SJCRH30 (cell line): ENCODE results near the gene WDR26. TPM values are rescaled to one million over a fixed set of nuclear protein-coding genes. Genes with fewer than 3 reads are reported as not detected.

Source experiments
- DNase-seq, 2 experiments: peaks; one replicate each; pipeline ENCODE4 v3.0.0-alpha.2; 2015 to 2020
- H3K27ac ChIP-seq: fragments of 250-450 bp; sonication (Bioruptor Pico); 2 replicates; pipeline ENCODE4 v1.5.1; 2020; ENCODE audit warnings: mild to moderate bottlenecking, moderate library complexity
- H3K27me3 ChIP-seq: fragments of 250-450 bp; sonication (Bioruptor Pico); 2 replicates; pipeline ENCODE4 v1.5.1; 2020; ENCODE audit warnings: mild to moderate bottlenecking, moderate library complexity
- H3K36me3 ChIP-seq: fragments of 250-450 bp; sonication (Bioruptor Pico); 2 replicates; pipeline ENCODE4 v1.5.1; 2020; ENCODE audit warnings: mild to moderate bottlenecking, moderate library complexity
- H3K4me1 ChIP-seq: fragments of 250-450 bp; sonication (Bioruptor Pico); 2 replicates; pipeline ENCODE4 v1.5.1; 2020; ENCODE audit warnings: mild to moderate bottlenecking, moderate library complexity
- H3K4me3 ChIP-seq: fragments of 250-450 bp; sonication (Bioruptor Pico); 2 replicates; pipeline ENCODE4 v1.5.1; 2020; ENCODE audit warnings: mild to moderate bottlenecking, moderate library complexity
- H3K9me3 ChIP-seq: fragments of 250-450 bp; sonication (Bioruptor Pico); replicated peaks from 2 replicates; pipeline ENCODE4 v1.5.1; 2020; ENCODE audit warnings: mild to moderate bottlenecking, moderate library complexity
- total RNA-seq: library from RNA; depleted of rRNA; stranded (reverse); fragments of >200 nt; shearing (Covaris generic); gene quantifications from 2 replicates; pipeline ENCODE4 v1.2.3, GENCODE V29; 2014

The WDR26 gene
- total RNA-seq, 1 experiment from 2014 or later: 40.0 TPM

DNA sequence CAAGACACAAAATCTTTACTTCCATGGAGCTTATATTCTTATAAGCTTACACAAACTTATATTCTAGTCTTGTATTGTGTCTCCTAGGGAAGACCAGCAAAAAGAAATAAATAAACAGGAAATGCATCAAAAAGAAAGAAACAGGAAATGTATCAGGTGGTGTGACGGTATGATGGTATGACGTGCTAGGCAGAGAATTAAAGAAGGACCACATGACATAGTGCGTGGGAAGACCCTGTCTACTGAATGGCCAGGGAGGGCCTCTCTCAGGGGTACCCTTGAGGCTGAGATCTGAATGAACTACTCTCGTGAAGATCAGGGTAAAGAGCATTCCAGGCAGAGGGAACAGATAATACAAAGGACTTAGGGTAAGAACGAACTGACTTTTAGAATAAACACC lies 15.6 kb upstream of the WDR26 start:
- no peaks in the 10 kb centered on the region for H3K9me3 ChIP-seq
- no peak for DNase-seq
- no peaks in the 10 kb centered on the region for H3K36me3 ChIP-seq
- no peak overlapping the region for H3K4me3 ChIP-seq
- H3K4me1 ChIP-seq: no peaks in the 10 kb centered on the region
- no peaks in the 10 kb centered on the region for H3K27me3 ChIP-seq
- no peak overlapping the region for H3K27ac ChIP-seq

GRCh38 chr1:224448453-224449017 lies 13.9 kb upstream of the WDR26 start:
- no peaks in the 10 kb centered on the region for H3K27me3 ChIP-seq
- no peak overlapping the region for H3K27ac ChIP-seq
- H3K9me3 ChIP-seq: no peaks in the 10 kb centered on the region
- H3K4me3 ChIP-seq: no peak overlapping the region
- no peaks in the 10 kb centered on the region for H3K4me1 ChIP-seq
- no peaks in the 10 kb centered on the region for H3K36me3 ChIP-seq
- no peak for DNase-seq

DNA sequence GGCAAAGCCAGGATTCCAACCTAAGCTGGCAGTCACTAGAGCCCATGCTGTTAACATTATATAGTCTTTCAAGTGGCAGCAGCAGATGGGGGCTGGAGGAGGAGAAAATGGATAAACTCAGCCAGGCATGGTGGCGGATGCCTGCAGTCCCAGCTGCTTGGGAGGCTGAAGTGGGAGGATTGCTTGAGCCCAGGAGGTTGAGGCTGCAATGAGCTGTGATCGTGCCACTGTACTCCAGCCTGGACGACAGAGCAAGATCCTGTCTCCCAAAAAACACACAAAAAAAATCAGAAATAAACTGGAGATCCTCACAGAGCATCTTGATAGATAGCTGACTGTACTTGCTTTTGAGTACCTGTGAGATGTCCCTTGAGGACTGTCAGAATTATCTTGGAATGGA lies 13.4 kb upstream of the WDR26 start:
- H3K27me3 ChIP-seq: no peaks in the 10 kb centered on the region
- no peak for DNase-seq

DNA sequence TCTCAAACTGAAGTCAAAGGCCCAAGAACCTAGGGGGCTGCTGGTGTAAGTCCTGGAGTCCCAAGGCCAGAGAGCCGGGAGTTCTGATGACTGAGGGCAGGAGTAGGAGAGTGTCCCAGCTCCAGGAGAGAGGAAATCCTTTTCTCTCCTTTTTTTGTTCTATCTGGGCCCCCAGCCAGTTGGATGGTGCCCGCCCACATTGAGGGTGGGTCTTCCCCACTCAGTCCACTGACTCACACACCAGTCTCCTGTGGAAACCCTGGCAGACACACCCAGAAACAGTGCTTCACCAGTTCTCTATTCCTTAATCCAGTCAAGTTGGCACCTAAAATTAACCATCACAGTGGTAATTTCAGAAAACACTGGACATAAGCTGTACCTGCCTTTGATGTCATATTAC lies 12.7 kb upstream of the WDR26 start:
- no peaks in the 10 kb centered on the region for H3K4me1 ChIP-seq
- no peaks in the 10 kb centered on the region for H3K27me3 ChIP-seq
- DNase-seq: no peak
- no peaks in the 10 kb centered on the region for H3K36me3 ChIP-seq
- H3K27ac ChIP-seq: no peak overlapping the region
- H3K9me3 ChIP-seq: no peaks in the 10 kb centered on the region
- H3K4me3 ChIP-seq: no peak overlapping the region

More for the DNA sequence above, 13.4 kb upstream of the WDR26 start:
- Histone ChIP-seq H3K4me3 (no peak overlapping the region), H3K27ac (no peak overlapping the region), H3K9me3 (no peaks in the 10 kb centered on the region), H3K4me1 (no peaks in the 10 kb centered on the region), H3K36me3 (no peaks in the 10 kb centered on the region)

DNA sequence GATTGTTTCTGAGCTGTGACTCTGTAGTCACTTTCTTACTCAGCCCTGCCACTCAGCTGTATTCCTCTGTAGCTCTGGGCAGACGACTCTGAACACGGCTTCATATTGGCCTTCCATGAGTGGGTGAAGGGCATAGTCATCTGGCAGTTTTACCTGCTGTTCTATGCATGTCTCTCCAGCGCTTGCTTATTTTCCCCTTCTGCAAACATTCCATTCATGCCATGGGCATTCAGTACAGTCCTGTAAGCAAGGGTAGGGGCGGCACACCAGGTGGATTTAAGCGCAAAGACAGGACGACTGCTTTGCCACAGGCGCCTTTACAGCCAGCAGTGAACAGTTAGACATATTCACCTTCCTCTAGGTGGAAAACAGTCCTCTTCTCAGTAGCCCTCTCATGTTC lies 4.4 kb upstream of the WDR26 start:
- Histone ChIP-seq H3K4me1 (0 out of 2 replicates have a peak, but pooled peaks cover 9% of the 10 kb centered on the region), H3K9me3 (no peaks in the 10 kb centered on the region), H3K4me3 (no peak overlapping the region), H3K27ac (no peak overlapping the region), H3K36me3 (no peaks in the 10 kb centered on the region), H3K27me3 (no peaks in the 10 kb centered on the region)
- no peak for DNase-seq

GRCh38 chr1:224435999-224436398 lies 1.4 kb upstream of the WDR26 start:
- Histone ChIP-seq H3K4me3 (peak overlapping the region; percentile 96), H3K27ac (no peak overlapping the region; the same call in 1 of the 2 replicates), H3K9me3 (no peaks in the 10 kb centered on the region), H3K4me1 (peaks cover 19% of the 10 kb centered on the region), H3K27me3 (no peaks in the 10 kb centered on the region), H3K36me3 (peaks cover 9% of the 10 kb centered on the region)
- DNase-seq: no peak

DNA sequence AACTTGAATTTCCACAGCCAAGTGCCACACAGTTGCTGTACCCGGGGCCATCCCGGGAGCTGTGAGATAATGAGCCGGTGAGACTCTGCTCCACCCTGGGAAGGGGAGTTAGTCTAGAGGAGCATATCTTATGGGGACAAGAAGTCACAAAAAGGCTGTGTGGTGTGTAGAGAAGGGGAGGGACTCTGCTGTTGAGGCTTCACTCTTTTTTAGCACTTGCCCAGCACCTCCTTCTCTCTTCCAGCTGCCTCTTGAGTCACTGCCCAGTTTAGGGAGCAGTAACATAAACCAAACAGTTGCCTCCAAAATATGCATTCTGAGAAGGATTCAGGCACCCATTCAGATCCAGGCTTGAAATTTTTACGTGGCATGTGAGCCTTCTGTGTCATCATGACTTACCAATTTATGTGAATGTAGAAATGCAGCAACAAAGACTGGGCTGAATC lies 744 bp upstream of the WDR26 start:
- H3K27me3 ChIP-seq: no peaks in the 10 kb centered on the region
- H3K36me3 ChIP-seq: peaks cover 15% of the 10 kb centered on the region
- H3K4me3 ChIP-seq: peak overlapping the region; percentile 96
- peak; percentile 48 to 65 for DNase-seq
- no peaks in the 10 kb centered on the region for H3K9me3 ChIP-seq
- H3K4me1 ChIP-seq: peaks cover 25% of the 10 kb centered on the region
- peak overlapping the region; percentile 73 for H3K27ac ChIP-seq

GRCh38 chr1:224433701-224434672 lies 610 bp downstream of the WDR26 start:
- H3K4me3 ChIP-seq: peak overlapping the region; percentile 96
- H3K4me1 ChIP-seq: peaks cover 28% of the 10 kb centered on the region
- no peaks in the 10 kb centered on the region for H3K27me3 ChIP-seq
- DNase-seq: peak; percentile 34 to 38
- no peaks in the 10 kb centered on the region for H3K9me3 ChIP-seq
- H3K36me3 ChIP-seq: peaks cover 27% of the 10 kb centered on the region
- H3K27ac ChIP-seq: peak overlapping the region; percentile 36

DNA sequence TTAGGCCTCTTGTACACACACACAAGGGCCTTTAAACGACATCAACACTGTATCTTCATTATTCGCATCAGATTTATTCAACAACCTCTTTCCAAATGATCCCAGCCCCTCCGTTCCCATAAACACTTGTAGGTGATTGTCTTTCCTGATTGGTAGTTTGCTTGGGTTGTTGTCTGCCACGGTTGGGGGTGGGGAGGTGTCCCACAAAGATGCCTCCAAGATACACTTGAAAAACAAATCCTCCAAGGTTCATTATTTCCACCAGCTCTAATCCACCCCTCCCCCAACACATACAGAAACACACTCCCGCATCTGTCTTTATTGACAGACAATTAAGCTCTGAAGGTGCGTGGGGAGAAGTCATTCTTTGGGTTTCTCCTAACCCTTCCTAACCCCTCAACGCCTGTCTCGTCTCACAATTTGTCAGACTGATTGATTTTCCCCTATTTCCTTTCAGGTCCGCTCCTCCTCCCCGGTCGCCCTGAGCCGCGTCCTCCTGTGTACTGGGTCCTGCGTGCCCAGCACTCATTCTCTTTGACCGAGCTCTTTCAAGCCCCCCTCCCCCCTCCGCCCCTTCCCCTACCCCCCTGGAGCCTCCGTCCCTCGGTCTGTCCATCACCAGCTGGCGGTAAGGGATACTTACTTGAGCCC lies 1.4 kb downstream of the WDR26 start:
- H3K4me1 ChIP-seq: peaks cover 28% of the 10 kb centered on the region
- H3K4me3 ChIP-seq: peak overlapping the region; percentile 86
- H3K27me3 ChIP-seq: no peaks in the 10 kb centered on the region
- no peaks in the 10 kb centered on the region for H3K9me3 ChIP-seq
- H3K36me3 ChIP-seq: peaks cover 28% of the 10 kb centered on the region
- DNase-seq: peak in 1 of 2 experiments; percentile 27
- no peak overlapping the region for H3K27ac ChIP-seq

DNA sequence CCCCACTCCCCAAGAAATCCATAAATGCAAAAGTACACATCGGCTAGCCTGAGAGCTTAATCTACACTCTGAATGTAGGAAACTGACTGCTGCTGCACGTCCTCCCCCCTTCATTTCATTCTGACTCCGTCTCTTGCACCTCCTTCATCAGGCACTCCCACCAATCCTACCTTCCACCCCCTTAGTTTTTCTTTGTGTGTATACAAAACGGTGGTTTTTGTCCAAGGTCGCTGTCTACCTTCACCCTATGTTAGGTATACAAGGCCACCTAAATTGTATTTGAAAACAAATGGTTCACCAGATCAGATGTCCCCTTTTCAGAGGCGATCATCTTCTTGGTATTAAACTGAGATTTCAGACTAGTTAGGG lies 1.9 kb downstream of the WDR26 start:
- peak in 1 of 2 experiments; percentile 28 for DNase-seq
- peaks cover 33% of the 10 kb centered on the region for H3K36me3 ChIP-seq
- H3K4me1 ChIP-seq: peaks cover 28% of the 10 kb centered on the region
- H3K27ac ChIP-seq: no peak overlapping the region
- H3K4me3 ChIP-seq: peak overlapping the region; percentile 86
- H3K27me3 ChIP-seq: no peaks in the 10 kb centered on the region
- H3K9me3 ChIP-seq: no peaks in the 10 kb centered on the region

GRCh38 chr1:224432146-224432545 lies 2.5 kb downstream of the WDR26 start:
- H3K4me3 ChIP-seq: peak overlapping the region; percentile 86
- H3K27me3 ChIP-seq: no peaks in the 10 kb centered on the region
- no peak for DNase-seq
- peaks cover 39% of the 10 kb centered on the region for H3K36me3 ChIP-seq
- H3K9me3 ChIP-seq: no peaks in the 10 kb centered on the region
- H3K4me1 ChIP-seq: peaks cover 28% of the 10 kb centered on the region
- no peak overlapping the region for H3K27ac ChIP-seq

- H3K4me1 ChIP-seq: peaks cover 28% of the 10 kb centered on the region
- H3K27me3 ChIP-seq: no peaks in the 10 kb centered on the region
- no peak overlapping the region; the same call in 1 of the 2 replicates for H3K4me3 ChIP-seq
- no peak for DNase-seq
- H3K27ac ChIP-seq: no peak overlapping the region
- no peaks in the 10 kb centered on the region for H3K9me3 ChIP-seq
- peaks cover 40% of the 10 kb centered on the region for H3K36me3 ChIP-seq
Observed at GRCh38 chr1:224431726-224432125, 2.9 kb downstream of the WDR26 start.

DNA sequence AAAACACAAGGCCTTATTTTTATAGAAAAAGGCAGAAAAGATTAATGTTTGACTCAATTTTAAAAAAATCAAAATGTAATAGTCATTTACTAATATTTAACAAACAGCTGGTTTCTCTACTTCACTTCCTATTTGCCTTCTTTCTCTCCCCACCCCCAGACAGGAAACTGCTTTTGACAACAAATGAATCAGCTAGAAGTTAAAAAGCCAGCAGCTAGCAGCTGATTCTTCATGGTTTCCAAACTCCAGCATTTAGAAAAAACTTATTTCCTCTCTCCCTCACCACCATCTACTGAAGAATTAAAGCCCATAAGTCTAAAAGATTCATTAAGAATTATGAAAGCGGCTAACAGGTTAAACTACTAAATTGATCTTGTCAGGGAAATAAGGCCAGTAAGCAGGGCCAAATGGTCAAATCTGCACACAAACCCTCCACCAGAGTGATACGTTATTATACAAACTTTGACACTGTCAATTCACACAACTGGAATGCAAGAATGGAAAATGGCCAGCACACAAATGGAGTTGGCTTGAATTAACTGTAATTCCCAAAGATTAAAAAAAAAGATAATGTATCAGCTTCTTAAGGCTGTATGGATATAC lies 4.0 kb downstream of the WDR26 start:
- Histone ChIP-seq H3K27me3 (no peaks in the 10 kb centered on the region), H3K27ac (no peak overlapping the region), H3K9me3 (no peaks in the 10 kb centered on the region), H3K4me1 (peaks cover 21% of the 10 kb centered on the region), H3K36me3 (peaks cover 49% of the 10 kb centered on the region), H3K4me3 (no peak overlapping the region)
- peak; percentile 17 to 50 for DNase-seq

DNA sequence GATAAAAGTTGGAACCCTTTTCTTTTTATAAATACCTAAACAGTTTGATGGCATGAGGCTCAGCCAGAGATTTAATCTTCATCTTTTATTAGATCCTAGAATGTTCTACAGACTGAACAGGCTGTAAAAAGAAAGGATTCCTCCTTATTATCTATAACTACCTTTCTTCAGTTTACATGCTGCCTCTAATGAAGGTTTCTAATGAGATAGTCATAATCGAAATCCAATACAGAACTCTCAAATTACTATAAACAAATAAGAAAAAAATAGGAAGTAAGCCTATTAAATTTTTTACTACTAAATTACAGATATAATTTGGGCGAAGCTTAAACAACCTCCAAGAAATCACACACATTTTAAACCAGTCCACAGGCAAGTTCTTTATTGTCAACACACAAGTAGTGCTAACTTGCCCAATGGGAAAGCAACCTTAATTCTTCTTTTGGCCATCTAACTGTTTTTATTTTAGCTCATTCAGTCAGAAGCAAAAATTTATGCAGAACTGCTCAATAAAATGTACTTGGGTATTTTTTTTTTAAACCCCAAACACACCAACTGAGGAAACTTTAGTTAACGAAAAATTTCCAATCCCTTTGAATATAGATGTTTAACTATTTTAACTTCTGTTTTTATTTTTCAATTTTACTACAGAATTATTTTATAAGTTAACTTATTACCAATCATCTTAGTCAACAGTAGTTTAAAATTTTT lies 4.8 kb downstream of the WDR26 start:
- Histone ChIP-seq H3K9me3 (no peaks in the 10 kb centered on the region), H3K4me1 (peaks cover 19% of the 10 kb centered on the region), H3K27ac (no peak overlapping the region), H3K27me3 (no peaks in the 10 kb centered on the region), H3K4me3 (no peak overlapping the region), H3K36me3 (peaks cover 58% of the 10 kb centered on the region)
- DNase-seq: no peak
